ENCODE measurements around the gene SUGCT.

The SUGCT gene

GRCh38 chr7:40457776-40458480, 323.1 kb downstream of the SUGCT start:
- in situ Hi-C loops (cut with HindIII; ENCODE audit: low sequenced_read_pairs), result no loop called here

GRCh38 chr7:40463446-40463845, 328.6 kb downstream of the SUGCT start:
- in situ Hi-C loops (cut with HindIII; ENCODE audit: low sequenced_read_pairs), result no loop called here

GRCh38 chr7:40468891-40469864, 334.4 kb downstream of the SUGCT start:
- in situ Hi-C loops (cut with HindIII; ENCODE audit: low sequenced_read_pairs), result no loop called here

- in situ Hi-C loops (cut with HindIII; ENCODE audit: low sequenced_read_pairs), result no loop called here
Measured at GRCh38 chr7:40470091-40470592, 335.3 kb downstream of the SUGCT start.

- in situ Hi-C loops (cut with HindIII; ENCODE audit: low sequenced_read_pairs), result no loop called here
Measured at GRCh38 chr7:40470817-40471216, 336.0 kb downstream of the SUGCT start.

GRCh38 chr7:40471891-40472290, 337.1 kb downstream of the SUGCT start:
- in situ Hi-C loops (cut with HindIII; ENCODE audit: low sequenced_read_pairs), result no loop called here

GRCh38 chr7:40474790-40475680, 340.2 kb downstream of the SUGCT start:
- in situ Hi-C loops (cut with HindIII; ENCODE audit: low sequenced_read_pairs), result no loop called here

GRCh38 chr7:40475681-40475982, 340.8 kb downstream of the SUGCT start:
- in situ Hi-C loops (cut with HindIII; ENCODE audit: low sequenced_read_pairs), result no loop called here

GRCh38 chr7:40477094-40477493, 342.3 kb downstream of the SUGCT start:
- in situ Hi-C loops (cut with HindIII; ENCODE audit: low sequenced_read_pairs), result no loop called here

- in situ Hi-C loops (cut with HindIII; ENCODE audit: low sequenced_read_pairs), result no loop called here
Measured at GRCh38 chr7:40482845-40483244, 348.0 kb downstream of the SUGCT start.

GRCh38 chr7:40483630-40484029, 348.8 kb downstream of the SUGCT start:
- in situ Hi-C loops (cut with HindIII; ENCODE audit: low sequenced_read_pairs), result no loop called here

GRCh38 chr7:40489844-40490602, 355.2 kb downstream of the SUGCT start:
- in situ Hi-C loops (cut with HindIII; ENCODE audit: low sequenced_read_pairs), result no loop called here

GRCh38 chr7:40490603-40490924, 355.8 kb downstream of the SUGCT start:
- in situ Hi-C loops (cut with HindIII; ENCODE audit: low sequenced_read_pairs), result no loop called here

- in situ Hi-C loops (cut with HindIII; ENCODE audit: low sequenced_read_pairs), result no loop called here
Measured at GRCh38 chr7:40492946-40493345, 358.1 kb downstream of the SUGCT start.

GRCh38 chr7:40493609-40494051, 358.8 kb downstream of the SUGCT start:
- in situ Hi-C loops (cut with HindIII; ENCODE audit: low sequenced_read_pairs), result no loop called here

GRCh38 chr7:40498924-40499510, 364.2 kb downstream of the SUGCT start:
- in situ Hi-C loops (cut with HindIII; ENCODE audit: low sequenced_read_pairs), result no loop called here

GRCh38 chr7:40499718-40500117, 364.9 kb downstream of the SUGCT start:
- in situ Hi-C loops (cut with HindIII; ENCODE audit: low sequenced_read_pairs), result no loop called here

GRCh38 chr7:40500219-40500618, 365.4 kb downstream of the SUGCT start:
- in situ Hi-C loops (cut with HindIII; ENCODE audit: low sequenced_read_pairs), result no loop called here

- in situ Hi-C loops (cut with HindIII; ENCODE audit: low sequenced_read_pairs), result no loop called here
Measured at GRCh38 chr7:40502359-40502758, 367.6 kb downstream of the SUGCT start.

- in situ Hi-C loops (cut with HindIII; ENCODE audit: low sequenced_read_pairs), result no loop called here
Measured at GRCh38 chr7:40506158-40506557, 371.4 kb downstream of the SUGCT start.
